Muscle layer of duodenum (tissue), 2 donors: Measurements from ENCODE around the gene GSTK1.

Experiments used
- H3K27ac ChIP-seq: one replicate; pipeline ENCODE4 v1.7.0; 2013; ENCODE audit warnings: mild to moderate bottlenecking, low read length
- H3K27me3 ChIP-seq: one replicate; pipeline ENCODE4 v1.7.0; 2013; ENCODE audit warnings: low read depth, mild to moderate bottlenecking, control low read depth, low read length
- H3K36me3 ChIP-seq, 2 donors: one replicate each; pipeline ENCODE4 v1.7.0; 2013; ENCODE audit warnings: low read length in 2 of 2, control low read depth in 1 of 2, mild to moderate bottlenecking in 1 of 2; ENCODE audit not compliant: insufficient read depth in 2 of 2, control insufficient read depth in 1 of 2
- H3K4me1 ChIP-seq, 2 donors: one replicate each; pipeline ENCODE4 v1.7.0; 2013; ENCODE audit warnings: low read length in 2 of 2, mild to moderate bottlenecking in 2 of 2, control low read depth in 1 of 2, moderate library complexity in 1 of 2; ENCODE audit not compliant: insufficient read depth in 2 of 2, control insufficient read depth in 1 of 2
- H3K4me3 ChIP-seq, 2 donors: one replicate each; pipeline ENCODE4 v1.7.0; 2013; ENCODE audit warnings: low read length in 2 of 2, low read depth in 1 of 2, mild to moderate bottlenecking in 1 of 2
- H3K9me3 ChIP-seq, 2 donors: one replicate each; pipeline ENCODE4 v1.7.0; 2013; ENCODE audit warnings: low read length in 2 of 2, control low read depth in 1 of 2, mild to moderate bottlenecking in 1 of 2; ENCODE audit not compliant: control insufficient read depth in 1 of 2
- donor health status: healthy.

GSTK1 gene

DNA sequence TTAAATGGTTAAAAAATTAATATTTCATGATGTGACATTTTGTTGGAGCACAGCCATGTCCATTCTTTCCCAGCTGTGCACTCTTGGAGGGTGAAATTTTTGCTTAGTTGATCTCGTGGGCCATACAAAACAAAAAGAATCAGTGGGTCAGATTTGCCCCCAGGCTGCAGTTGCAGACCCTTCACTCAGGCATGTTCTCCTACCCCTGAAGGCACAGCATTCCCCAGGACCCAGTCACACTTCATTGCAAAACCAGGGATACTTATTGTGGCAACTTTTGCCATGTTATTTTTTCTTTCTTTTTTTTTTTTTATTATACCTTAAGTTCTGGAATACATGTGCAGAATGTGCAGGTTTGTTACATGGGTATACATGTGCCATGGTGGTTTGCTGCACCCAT, 35.4 kb upstream of the GSTK1 start:
- H3K27me3 ChIP-seq, result no peaks in the 10 kb centered on the region

GRCh38 chr7:143229054-143229790, 34.0 kb upstream of the GSTK1 start:
- H3K36me3 ChIP-seq, result no peaks in the 10 kb centered on the region
- H3K4me1 ChIP-seq, result no peaks in the 10 kb centered on the region
- no peaks in the 10 kb centered on the region for H3K27me3 ChIP-seq
- H3K27ac ChIP-seq, result no peak overlapping the region
- no peak overlapping the region for H3K4me3 ChIP-seq
- H3K9me3 ChIP-seq, result no peaks in the 10 kb centered on the region

More for the DNA sequence above, 35.4 kb upstream of the GSTK1 start:
- H3K9me3 ChIP-seq, result no peaks in the 10 kb centered on the region
- no peak overlapping the region for H3K4me3 ChIP-seq
- H3K27ac ChIP-seq, result no peak overlapping the region
- H3K36me3 ChIP-seq, result no peaks in the 10 kb centered on the region
- H3K4me1 ChIP-seq, result no peaks in the 10 kb centered on the region

DNA sequence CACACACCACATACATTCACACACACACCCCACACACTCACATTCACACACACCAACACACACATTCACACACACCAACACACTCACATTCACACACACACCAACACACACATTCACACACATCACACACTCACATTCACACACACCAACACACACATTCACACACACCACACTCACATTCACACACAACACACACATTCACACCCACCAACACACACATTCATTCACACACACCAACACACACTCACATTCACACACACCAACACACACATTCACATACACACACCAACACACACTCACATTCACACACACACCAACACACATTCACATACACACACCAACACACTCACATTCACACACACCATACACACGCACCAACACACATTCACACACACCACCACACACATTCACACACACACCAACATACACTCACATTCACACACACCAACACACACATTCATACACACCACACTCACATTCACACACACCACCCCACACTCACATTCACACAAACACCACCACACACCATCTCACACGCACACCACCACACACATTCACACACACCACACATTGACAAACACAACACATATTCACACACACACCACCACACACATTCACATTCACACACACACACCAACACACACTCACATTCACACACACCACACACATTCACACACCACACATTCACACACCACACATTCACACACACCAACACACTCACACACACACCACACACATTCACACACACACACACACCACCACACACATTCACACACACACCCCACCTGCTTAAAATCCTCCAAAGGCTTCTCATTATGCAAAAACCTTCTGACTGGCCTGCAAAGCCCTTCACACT, 32.4 kb upstream of the GSTK1 start:
- Histone ChIP-seq H3K4me1 (no peaks in the 10 kb centered on the region), H3K4me3 (no peak overlapping the region), H3K27me3 (no peaks in the 10 kb centered on the region), H3K9me3 (no peaks in the 10 kb centered on the region), H3K27ac (no peak overlapping the region), H3K36me3 (no peaks in the 10 kb centered on the region)

DNA sequence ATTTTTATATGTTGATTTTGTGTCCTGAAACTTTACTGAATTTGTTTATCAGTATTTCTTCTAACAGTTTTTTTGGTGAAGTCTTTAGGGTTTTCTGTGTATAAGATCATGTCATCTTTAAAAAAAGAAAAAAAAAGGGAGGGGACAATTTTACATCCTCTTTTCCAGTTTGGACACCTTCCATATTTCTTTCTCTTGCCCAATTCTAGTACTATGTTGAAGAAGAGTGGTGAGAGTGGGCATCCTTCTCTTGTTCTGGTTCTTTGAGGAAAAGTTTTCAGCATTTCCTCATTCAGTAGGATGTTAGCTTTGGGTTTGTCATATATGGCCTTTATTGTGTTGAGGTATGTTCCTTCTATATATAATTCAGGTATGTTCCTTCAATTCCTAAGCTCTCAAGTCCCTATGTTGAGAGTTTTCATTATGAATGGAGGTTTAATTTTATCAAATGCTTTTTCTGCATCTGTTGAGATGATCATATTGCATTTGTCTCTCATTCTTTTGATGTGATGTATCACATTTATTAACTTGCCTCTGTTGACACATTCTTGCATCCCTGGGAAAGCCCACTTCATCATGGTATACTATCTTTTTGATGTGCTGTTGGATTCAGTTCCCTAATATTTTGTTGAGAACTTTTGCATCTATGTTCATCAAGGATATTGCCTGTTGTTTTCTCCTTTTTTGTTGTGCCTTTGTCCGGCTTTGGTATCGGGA, 29.3 kb upstream of the GSTK1 start:
- Histone ChIP-seq H3K27me3 (no peaks in the 10 kb centered on the region), H3K9me3 (peaks cover 0 to 5% of the 10 kb centered on the region in 2 donors), H3K4me1 (no peaks in the 10 kb centered on the region), H3K4me3 (no peak overlapping the region), H3K36me3 (no peaks in the 10 kb centered on the region), H3K27ac (no peak overlapping the region)

- no peak overlapping the region for H3K4me3 ChIP-seq
- peaks cover 0 to 5% of the 10 kb centered on the region in 2 donors for H3K4me1 ChIP-seq
- H3K27ac ChIP-seq, result no peak overlapping the region
- H3K9me3 ChIP-seq, result peaks cover 0 to 5% of the 10 kb centered on the region in 2 donors
- H3K36me3 ChIP-seq, result no peaks in the 10 kb centered on the region
- H3K27me3 ChIP-seq, result no peaks in the 10 kb centered on the region
Measured at GRCh38 chr7:143234533-143234875, 28.7 kb upstream of the GSTK1 start.

DNA sequence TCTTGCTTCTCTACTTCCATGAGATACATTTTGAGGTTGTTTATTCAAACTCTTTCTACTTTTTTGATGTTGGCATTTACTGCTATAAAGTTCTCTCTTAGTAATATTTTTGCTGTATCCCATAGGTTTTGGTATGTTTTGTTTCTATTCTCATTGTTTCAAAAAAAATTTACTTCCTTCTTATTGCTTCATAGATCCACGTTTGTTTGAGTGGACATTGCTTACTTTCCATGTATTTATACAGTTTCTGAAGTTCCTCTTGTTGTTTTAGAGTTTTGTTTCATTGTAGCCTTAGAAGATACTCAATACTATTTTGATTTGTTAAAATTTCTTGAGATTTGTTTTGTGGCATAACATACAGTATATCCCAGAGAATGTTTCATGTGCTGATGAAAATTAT, 27.7 kb upstream of the GSTK1 start:
- H3K36me3 ChIP-seq, result peaks cover 0 to 5% of the 10 kb centered on the region in 2 donors
- no peak overlapping the region for H3K4me3 ChIP-seq
- no peak overlapping the region for H3K27ac ChIP-seq
- H3K4me1 ChIP-seq, result peaks cover 0 to 5% of the 10 kb centered on the region in 2 donors
- H3K9me3 ChIP-seq, result peaks cover 0 to 5% of the 10 kb centered on the region in 2 donors
- H3K27me3 ChIP-seq, result no peaks in the 10 kb centered on the region

GRCh38 chr7:143236408-143236990, 26.7 kb upstream of the GSTK1 start:
- no peak overlapping the region for H3K4me3 ChIP-seq
- peaks cover 0 to 5% of the 10 kb centered on the region in 2 donors for H3K36me3 ChIP-seq
- peaks cover 0 to 5% of the 10 kb centered on the region in 2 donors for H3K9me3 ChIP-seq
- peaks cover 0 to 5% of the 10 kb centered on the region in 2 donors for H3K4me1 ChIP-seq
- H3K27ac ChIP-seq, result no peak overlapping the region
- H3K27me3 ChIP-seq, result no peaks in the 10 kb centered on the region

DNA sequence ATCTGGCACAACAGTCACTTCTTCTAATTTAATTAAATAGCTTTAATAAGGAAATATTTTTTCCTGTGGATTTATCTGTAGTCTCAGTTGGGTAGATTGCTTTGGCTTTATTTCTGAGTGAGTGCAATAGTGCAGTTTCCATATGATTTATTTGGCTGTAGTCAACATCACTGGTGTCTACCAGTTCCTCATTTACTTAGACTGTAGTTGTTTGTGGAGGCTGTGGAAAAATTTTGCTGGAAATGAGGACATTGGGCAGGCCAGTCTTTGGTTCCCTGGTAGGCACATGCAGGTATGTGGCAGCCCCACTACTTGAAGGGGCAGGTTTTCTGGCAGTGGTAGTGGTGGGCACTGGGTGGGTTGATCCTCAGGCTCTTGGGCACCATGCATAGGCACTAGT, 25.9 kb upstream of the GSTK1 start:
- H3K36me3 ChIP-seq, result peaks cover 0 to 5% of the 10 kb centered on the region in 2 donors
- H3K27me3 ChIP-seq, result no peaks in the 10 kb centered on the region
- H3K9me3 ChIP-seq, result peaks cover 0 to 5% of the 10 kb centered on the region in 2 donors
- H3K4me1 ChIP-seq, result peaks cover 0 to 5% of the 10 kb centered on the region in 2 donors
- no peak overlapping the region for H3K4me3 ChIP-seq
- H3K27ac ChIP-seq, result no peak overlapping the region

DNA sequence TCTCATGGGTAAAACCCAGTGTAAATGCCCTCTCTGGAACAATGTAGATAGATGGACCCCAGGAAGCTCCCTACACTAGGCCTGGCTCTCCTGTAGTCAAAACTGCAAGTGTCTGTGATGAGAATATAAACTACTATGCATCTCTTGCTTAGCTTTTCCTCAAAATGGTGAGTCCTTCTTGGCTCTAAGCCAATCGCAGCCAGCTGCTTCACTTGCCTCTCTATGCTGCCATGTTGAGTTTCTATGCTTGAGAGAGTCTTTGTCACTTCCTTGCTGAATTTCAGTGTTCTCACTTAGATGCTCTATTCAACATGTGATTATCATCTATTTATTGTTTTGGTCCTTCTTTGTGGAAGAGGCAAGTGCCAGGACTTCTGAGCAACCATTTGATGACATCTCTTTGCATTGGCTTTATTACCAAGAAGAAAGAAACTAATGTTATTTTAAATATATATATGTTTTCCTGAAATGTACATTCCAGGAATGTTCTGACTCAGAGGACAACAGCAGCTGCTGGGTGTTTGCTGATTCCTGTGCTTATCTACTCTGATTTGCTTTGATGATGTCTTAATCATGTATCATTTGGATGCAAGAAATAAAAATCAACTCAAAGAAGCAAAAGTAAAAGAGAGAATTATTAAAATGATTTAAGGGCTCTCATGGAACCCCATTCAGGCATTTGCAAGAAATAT, 24.8 kb upstream of the GSTK1 start:
- Histone ChIP-seq H3K27ac (no peak overlapping the region), H3K4me1 (peaks cover 0 to 5% of the 10 kb centered on the region in 2 donors), H3K36me3 (peaks cover 0 to 5% of the 10 kb centered on the region in 2 donors), H3K4me3 (no peak overlapping the region), H3K27me3 (no peaks in the 10 kb centered on the region), H3K9me3 (peaks cover 0 to 5% of the 10 kb centered on the region in 2 donors)

- peaks cover 0 to 5% of the 10 kb centered on the region in 2 donors for H3K4me1 ChIP-seq
- H3K27me3 ChIP-seq, result no peaks in the 10 kb centered on the region
- H3K4me3 ChIP-seq, result no peak overlapping the region
- peaks cover 0 to 5% of the 10 kb centered on the region in 2 donors for H3K9me3 ChIP-seq
- peaks cover 0 to 5% of the 10 kb centered on the region in 2 donors for H3K36me3 ChIP-seq
- no peak overlapping the region for H3K27ac ChIP-seq
Measured at GRCh38 chr7:143239813-143240212, 23.4 kb upstream of the GSTK1 start.
